T follicular helper cell (primary cell): ENCODE measurements around the gene ECM1.

Experiments used
- DNase-seq: peaks from one replicate; pipeline ENCODE4 v3.0.0-alpha.2; 2020; ENCODE audit warnings: low read depth

Gene ECM1

DNA sequence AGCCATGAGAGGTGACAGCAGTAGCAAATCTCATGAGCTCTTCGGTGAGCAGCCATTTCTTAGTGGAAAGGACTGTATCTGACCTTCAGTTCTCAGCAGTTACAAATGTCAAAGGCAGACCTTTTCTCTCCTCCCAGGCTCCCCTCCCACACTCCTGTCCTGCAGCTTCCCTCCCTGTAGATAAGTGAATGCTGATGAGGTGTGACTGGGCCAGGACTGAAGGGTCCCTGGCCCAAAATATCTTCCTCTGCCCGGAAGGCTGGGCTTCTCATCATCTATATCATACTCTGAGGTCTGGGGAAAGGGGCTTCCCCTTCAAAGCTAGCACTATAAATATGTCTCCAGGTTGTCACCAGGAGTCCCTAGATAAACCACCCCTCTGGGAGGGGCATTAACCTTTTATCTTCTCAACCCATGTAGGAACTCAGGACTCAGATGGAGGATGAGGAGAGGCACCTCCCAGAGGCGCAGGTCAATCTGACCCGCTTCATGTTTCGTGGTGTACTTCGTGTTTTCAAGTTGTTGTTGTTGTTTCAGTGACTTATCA, 37.6 kb downstream of the ECM1 start:
- no peak for DNase-seq

DNA sequence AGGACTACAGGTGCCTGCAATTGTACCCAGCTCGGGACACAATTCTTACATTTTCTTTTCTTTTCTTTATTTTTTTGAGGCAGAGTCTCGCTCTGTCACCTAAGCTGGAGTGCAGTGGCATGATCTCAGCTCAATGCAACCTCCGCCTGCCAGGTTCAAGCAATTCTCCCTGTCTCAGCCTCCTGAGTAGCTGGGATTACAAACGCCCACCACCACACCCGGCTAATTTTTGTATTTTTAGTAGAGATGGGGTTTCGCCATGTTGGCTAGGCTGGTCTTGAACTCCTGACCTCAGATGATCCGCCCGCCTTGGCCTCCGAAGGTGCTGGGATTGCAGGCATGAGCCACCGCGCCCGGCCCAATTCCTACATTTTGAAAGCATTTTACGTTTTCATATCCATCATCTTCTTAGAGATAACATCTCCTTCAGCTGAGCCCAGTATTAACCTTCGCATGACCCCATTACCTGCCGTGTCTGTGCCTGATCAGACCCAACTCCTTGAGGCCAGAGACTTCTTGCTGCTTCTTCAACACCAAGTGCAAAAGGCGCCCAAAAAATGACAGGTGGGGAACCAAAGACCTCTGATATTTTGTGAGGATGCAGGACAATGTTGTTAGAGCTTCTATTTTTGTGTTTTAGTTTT, 38.5 kb downstream of the ECM1 start:
- DNase-seq = no peak

GRCh38 chr1:150548324-150548631, 40.4 kb downstream of the ECM1 start:
- no peak for DNase-seq

- no peak for DNase-seq
Measured at GRCh38 chr1:150548632-150549495, 41.0 kb downstream of the ECM1 start, which contains the start of gene ADAMTSL4. Gene ADAMTSL4 (plus strand): TSS chr1:150549408. CDS start chr1:150552289, 2,881 bp downstream.

- no peak for DNase-seq
Measured at GRCh38 chr1:150549496-150550221, 41.8 kb downstream of the ECM1 start.

DNA sequence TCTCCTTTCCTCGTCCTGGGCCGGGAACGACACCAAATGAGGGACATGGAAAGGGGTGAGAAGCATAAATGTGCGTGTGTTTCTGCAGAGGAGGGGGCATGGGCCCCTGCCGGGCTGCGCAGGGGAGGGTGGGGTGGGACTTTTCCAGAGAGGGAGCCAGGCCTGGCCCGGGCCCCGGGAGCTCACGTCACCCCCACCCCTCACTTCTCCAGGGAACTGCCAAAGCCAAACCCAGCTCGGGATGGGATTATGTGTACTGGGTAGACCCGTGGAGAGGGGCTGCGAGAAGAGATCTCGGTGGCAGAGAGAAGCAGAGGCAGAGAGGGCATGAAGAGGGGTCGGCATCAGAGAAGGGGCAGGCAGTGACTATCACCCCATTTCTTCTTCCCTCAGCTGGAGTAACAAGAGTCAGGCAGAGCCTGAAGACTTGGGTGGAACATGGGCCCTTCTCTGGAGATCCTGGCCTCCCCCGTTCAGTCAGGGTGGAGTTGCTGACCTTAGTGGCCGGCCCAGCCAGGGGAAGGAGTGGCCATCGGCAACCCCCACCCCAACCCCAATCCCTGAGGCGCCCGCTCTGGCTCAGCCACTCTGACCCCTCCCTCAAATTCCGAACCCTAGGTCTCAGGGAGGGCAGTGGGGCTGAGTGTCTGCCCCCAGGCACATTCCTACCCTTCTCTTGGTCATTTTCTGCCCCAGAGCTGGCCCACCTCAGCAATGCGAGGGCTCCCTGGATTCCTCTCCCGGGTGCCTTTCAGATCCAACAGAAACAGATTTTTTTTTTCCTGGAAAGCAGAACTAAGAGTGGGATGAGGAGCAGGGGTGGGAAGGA, 42.5 kb downstream of the ECM1 start:
- DNase-seq = no peak

GRCh38 chr1:150551051-150551783, 43.3 kb downstream of the ECM1 start:
- DNase-seq = no peak

GRCh38 chr1:150551784-150552127, 43.8 kb downstream of the ECM1 start:
- no peak for DNase-seq

- no peak for DNase-seq
Measured at GRCh38 chr1:150552128-150552910, 44.4 kb downstream of the ECM1 start.

DNA sequence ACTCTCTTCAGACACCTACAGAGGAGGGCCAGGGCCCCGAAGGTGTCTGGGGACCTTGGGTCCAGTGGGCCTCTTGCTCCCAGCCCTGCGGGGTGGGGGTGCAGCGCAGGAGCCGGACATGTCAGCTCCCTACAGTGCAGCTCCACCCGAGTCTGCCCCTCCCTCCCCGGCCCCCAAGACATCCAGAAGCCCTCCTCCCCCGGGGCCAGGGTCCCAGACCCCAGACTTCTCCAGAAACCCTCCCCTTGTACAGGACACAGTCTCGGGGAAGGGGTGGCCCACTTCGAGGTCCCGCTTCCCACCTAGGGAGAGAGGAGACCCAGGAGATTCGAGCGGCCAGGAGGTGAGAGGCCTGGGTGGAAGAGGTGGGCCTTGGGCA, 45.0 kb downstream of the ECM1 start:
- no peak for DNase-seq

DNA sequence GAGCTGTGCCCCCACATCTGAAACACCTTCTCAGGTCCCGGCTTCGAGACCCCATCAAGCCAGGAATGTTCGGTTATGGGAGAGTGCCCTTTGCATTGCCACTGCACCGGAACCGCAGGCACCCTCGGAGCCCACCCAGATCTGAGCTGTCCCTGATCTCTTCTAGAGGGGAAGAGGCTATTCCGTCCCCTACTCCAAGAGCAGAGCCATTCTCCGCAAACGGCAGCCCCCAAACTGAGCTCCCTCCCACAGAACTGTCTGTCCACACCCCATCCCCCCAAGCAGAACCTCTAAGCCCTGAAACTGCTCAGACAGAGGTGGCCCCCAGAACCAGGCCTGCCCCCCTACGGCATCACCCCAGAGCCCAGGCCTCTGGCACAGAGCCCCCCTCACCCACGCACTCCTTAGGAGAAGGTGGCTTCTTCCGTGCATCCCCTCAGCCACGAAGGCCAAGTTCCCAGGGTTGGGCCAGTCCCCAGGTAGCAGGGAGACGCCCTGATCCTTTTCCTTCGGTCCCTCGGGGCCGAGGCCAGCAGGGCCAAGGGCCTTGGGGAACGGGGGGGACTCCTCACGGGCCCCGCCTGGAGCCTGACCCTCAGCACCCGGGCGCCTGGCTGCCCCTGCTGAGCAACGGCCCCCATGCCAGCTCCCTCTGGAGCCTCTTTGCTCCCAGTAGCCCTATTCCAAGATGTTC, 45.6 kb downstream of the ECM1 start:
- DNase-seq = no peak

DNA sequence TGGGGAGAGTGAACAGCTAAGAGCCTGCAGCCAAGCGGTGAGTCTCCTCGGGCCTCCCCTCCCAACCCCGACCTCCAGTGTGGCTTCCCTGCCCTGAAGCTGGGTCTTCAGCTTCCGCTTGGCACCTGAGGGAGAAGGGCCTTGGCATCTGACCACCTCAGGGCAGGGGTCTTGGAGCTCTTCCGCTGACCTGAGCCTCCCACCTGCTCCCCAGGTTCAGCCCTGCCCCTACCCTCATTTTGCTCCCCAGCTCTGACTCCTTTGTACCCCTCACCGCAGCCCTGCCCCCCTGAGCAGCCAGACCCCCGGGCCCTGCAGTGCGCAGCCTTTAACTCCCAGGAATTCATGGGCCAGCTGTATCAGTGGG, 46.2 kb downstream of the ECM1 start:
- DNase-seq = no peak

DNA sequence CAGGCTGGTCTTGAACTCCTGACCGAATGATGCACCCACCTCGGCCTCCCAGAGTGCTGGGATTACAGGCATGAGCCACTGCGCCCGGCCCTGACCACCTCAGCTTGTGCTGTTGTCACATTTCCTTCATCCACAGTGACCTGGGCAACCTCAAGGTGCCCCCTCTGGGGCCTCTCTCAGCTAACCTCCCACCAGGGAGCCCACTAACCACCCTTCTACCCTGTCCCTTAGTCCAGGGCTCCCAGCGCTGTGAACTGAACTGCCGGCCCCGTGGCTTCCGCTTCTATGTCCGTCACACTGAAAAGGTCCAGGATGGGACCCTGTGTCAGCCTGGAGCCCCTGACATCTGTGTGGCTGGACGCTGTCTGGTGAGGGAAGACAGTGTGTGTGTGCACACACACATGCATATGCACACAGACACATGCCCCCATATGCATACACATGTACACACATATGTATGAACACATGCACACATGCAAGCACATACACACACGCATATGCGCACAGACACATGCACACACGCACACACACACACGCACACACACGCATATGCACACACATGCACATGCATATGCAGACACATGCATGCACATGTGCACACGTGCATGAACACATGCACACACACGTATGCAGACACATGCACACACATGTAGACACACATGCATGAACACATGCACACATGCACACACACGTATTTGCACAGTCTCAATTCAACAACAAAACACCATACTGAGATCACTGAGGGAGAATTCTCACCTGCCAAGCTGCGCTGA, 47.5 kb downstream of the ECM1 start:
- no peak for DNase-seq

GRCh38 chr1:150555971-150556865, 48.3 kb downstream of the ECM1 start:
- DNase-seq = no peak

- no peak for DNase-seq
Measured at GRCh38 chr1:150557065-150557600, 49.2 kb downstream of the ECM1 start.

GRCh38 chr1:150557813-150558212, 49.9 kb downstream of the ECM1 start:
- DNase-seq = no peak

DNA sequence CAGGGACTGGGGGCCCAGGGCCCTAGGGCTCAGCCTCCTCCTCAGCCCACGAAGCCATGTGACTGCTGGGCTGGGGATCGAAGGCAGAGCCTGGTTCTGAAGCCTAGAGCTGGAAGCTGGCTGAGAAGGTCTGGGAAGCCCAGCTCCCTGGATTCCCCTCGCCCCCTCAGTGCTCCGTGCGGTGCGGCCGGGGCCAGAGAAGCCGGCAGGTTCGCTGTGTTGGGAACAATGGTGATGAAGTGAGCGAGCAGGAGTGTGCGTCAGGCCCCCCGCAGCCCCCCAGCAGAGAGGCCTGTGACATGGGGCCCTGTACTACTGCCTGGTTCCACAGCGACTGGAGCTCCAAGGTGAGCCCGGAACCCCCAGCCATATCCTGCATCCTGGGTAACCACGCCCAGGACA, 50.4 kb downstream of the ECM1 start:
- no peak for DNase-seq
